K562 (cell line): ENCODE measurements around the gene MERTK. TPM values are rescaled to one million over a fixed set of nuclear protein-coding genes. Genes with fewer than 3 reads are reported as not detected.

Experiments
- ATAC-seq: fragments of 200-7000 bp; cut with Tn5 transposase; 3 replicates; pipeline ENCODE4 v1.9.1; 2020; ENCODE audit warnings: moderate library complexity
- BruUV-seq: library from RNA; stranded (reverse); fragments of 400-500 nt; replicated peaks from 2 replicates; lab custom pipeline; 2021; lab: Mats Ljungman, UMichigan
- CTCF ChIA-PET: fragments of 300-600 bp; formaldehyde crosslinking; extraction: SDS; loops from one replicate; lab custom pipeline; 2021; ENCODE audit warnings: low intra/inter-chr PET ratio; lab: Yijun Ruan, JAX
- POLR2A ChIA-PET: fragments of 300-600, 350-650 bp; sonication (Branson Sonifier 250); formaldehyde crosslinking; extraction: SDS; loops from one replicate; lab custom pipeline; 2021; ENCODE audit warnings: antibody characterized with exemption, inconsistent platforms; lab: Yijun Ruan, JAX
- DNase-seq, 4 experiments: peaks; one replicate each; pipeline versions ENCODE4 v3.0.0 to v3.0.0-alpha.2; 2011 to 2018; ENCODE audit warnings: low spot score in 3 of 4, mixed read lengths in 3 of 4; ENCODE audit errors: extremely low read depth in 1 of 4
- FAIRE-seq: peaks from 2 replicates; lab custom pipeline; 2011; peaks lifted over from hg19 to GRCh38; lab: Jason Lieb, UNC
- H2AFZ ChIP-seq: 2 replicates; pipeline ENCODE4 v1.6.0; 2011; ENCODE audit warnings: low read depth, low read length, control low read depth, inconsistent platforms
- H3K27ac ChIP-seq: fragments of 200-600 bp; 3 replicates; pipeline ENCODE4 v1.8.0; 2011; ENCODE audit warnings: low read depth, mild to moderate bottlenecking, control low read depth, inconsistent platforms, low read length, moderate library complexity, mixed read lengths; ENCODE audit errors: extremely low read depth
- H3K27me3 ChIP-seq, 2 experiments: fragments of 300-600 bp in 1 of 2; 2 replicates in 1 of 2; 3 replicates in 1 of 2; pipeline versions ENCODE4 v1.6.0 to v1.8.0; 2011; ENCODE audit warnings: inconsistent platforms in 2 of 2, low read length in 2 of 2, mild to moderate bottlenecking in 1 of 2, mixed read lengths in 1 of 2, moderate library complexity in 1 of 2; ENCODE audit not compliant: control insufficient read depth in 2 of 2, insufficient read depth in 2 of 2
- H3K36me3 ChIP-seq: fragments of 300-600 bp; 3 replicates; pipeline ENCODE4 v1.8.0; 2011; ENCODE audit warnings: mild to moderate bottlenecking, low read length, inconsistent platforms; ENCODE audit not compliant: control insufficient read depth, insufficient read depth
- H3K4me1 ChIP-seq, 2 experiments: fragments of 200-600 bp in 1 of 2; replicated peaks in 1 of 2; 2 replicates in 1 of 2; 3 replicates in 1 of 2; pipeline versions ENCODE4 v1.5.1 to v1.8.0; 2011; ENCODE audit warnings: inconsistent platforms in 2 of 2, low read length in 2 of 2, mild to moderate bottlenecking in 1 of 2, mixed read lengths in 1 of 2, moderate library complexity in 1 of 2; ENCODE audit not compliant: control insufficient read depth in 2 of 2, insufficient read depth in 2 of 2
- H3K4me2 ChIP-seq: 2 replicates; pipeline ENCODE4 v1.6.1; 2011; ENCODE audit warnings: low read length, control low read depth, inconsistent platforms, mixed read lengths; ENCODE audit not compliant: insufficient read depth
- H3K4me3 ChIP-seq: fragments of 200-600 bp; sonication (generic), shearing (Covaris generic); 2 replicates; pipeline ENCODE4 v1.5.1; 2016; ENCODE audit warnings: control low read depth, inconsistent platforms
- H3K79me2 ChIP-seq: fragments of 200-600 bp; 3 replicates; pipeline ENCODE4 v1.8.0; 2011; ENCODE audit warnings: low read length, inconsistent platforms; ENCODE audit not compliant: control insufficient read depth, insufficient read depth
- H3K9ac ChIP-seq, 2 experiments: 2 replicates each; pipeline versions ENCODE4 v1.6.0 to v1.6.1; 2011; ENCODE audit warnings: low read depth in 2 of 2, low read length in 2 of 2, control low read depth in 1 of 2, inconsistent platforms in 1 of 2, mild to moderate bottlenecking in 1 of 2, mixed read lengths in 1 of 2; ENCODE audit not compliant: insufficient read depth in 1 of 2
- H3K9me1 ChIP-seq: one replicate; pipeline ENCODE4 v1.6.0; 2011; ENCODE audit warnings: inconsistent platforms, mild to moderate bottlenecking, low read length, moderate library complexity; ENCODE audit not compliant: control insufficient read depth, insufficient read depth
- H3K9me3 ChIP-seq: replicated peaks from 2 replicates; pipeline ENCODE4 v1.5.1; 2011; ENCODE audit warnings: low read depth, low read length, inconsistent platforms; ENCODE audit not compliant: control insufficient read depth, insufficient read depth
- H4K20me1 ChIP-seq: replicated peaks from 2 replicates; pipeline ENCODE4 v1.6.1; 2011; ENCODE audit warnings: low read length, inconsistent platforms, mixed read lengths; ENCODE audit not compliant: control insufficient read depth, insufficient read depth
- C11orf30 ChIP-seq: fragments of 450-650 bp; IDR thresholded peaks from 2 replicates; pipeline ENCODE4 v1.6.1; 2016; ENCODE audit warnings: low read depth, mild to moderate bottlenecking
- DMBX1 ChIP-seq: fragments of 250-450 bp; sonication (Bioruptor Pico); IDR thresholded peaks from 2 replicates; pipeline ENCODE4 v1.8.0; 2022; ENCODE audit warnings: inconsistent platforms, mild to moderate bottlenecking, moderate library complexity, borderline replicate concordance
- MAFF ChIP-seq: IDR thresholded peaks from 2 replicates; pipeline ENCODE4 v1.6.1; 2012; ENCODE audit warnings: low read length, improper control_type of control experiment
- MAFG ChIP-seq: fragments of 450-650 bp; conservative IDR thresholded peaks from 2 replicates; pipeline ENCODE4 v1.6.1; 2016; ENCODE audit warnings: missing genetic modification characterization, missing compliant biosample characterization
- MITF ChIP-seq: IDR thresholded peaks from 2 replicates; pipeline ENCODE4 v1.6.1; 2014; ENCODE audit warnings: antibody characterized with exemption
- NFE2 ChIP-seq: IDR thresholded peaks from 2 replicates; pipeline ENCODE4 v1.6.1; 2014; ENCODE audit warnings: antibody characterized with exemption, low read depth
- NFE2L1 ChIP-seq: fragments of 450-650 bp; IDR thresholded peaks from 2 replicates; pipeline ENCODE4 v1.6.1; 2016; ENCODE audit warnings: missing genetic modification characterization, low read depth, mild to moderate bottlenecking, missing compliant biosample characterization, moderate library complexity, borderline replicate concordance
- REST ChIP-seq, 2 experiments: fragments of 450-650 bp; formaldehyde crosslinking in 1 of 2; IDR thresholded peaks; 2 replicates each; pipeline versions ENCODE4 v1.4.0 to v1.6.1; 2014 to 2020; ENCODE audit warnings: mild to moderate bottlenecking in 2 of 2, borderline replicate concordance in 1 of 2, low read depth in 1 of 2
- TAF7 ChIP-seq: fragments of 450-650 bp; IDR thresholded peaks from 2 replicates; pipeline ENCODE4 v1.6.1; 2016; ENCODE audit warnings: missing genetic modification characterization, missing compliant biosample characterization
- WGBS: fragments of 100-300 bp; shearing (Covaris generic); methylation state at CpG from one replicate; pipeline ENCODE4 v1.1.6; 2016; ENCODE audit warnings: low coverage, mixed read lengths; ENCODE audit not compliant: insufficient coverage; ENCODE audit errors: missing lambda C conversion rate; 5-methylcytosine and 5-hydroxymethylcytosine counted together
- in situ Hi-C: fragments of 300-500 bp; cut with MboI; formaldehyde crosslinking; loops from 4 replicates; pipeline ENCODE4 v1.15.0; 2018; ENCODE audit warnings: inconsistent platforms, mixed read lengths
- intact Hi-C: fragments of 100-400 bp; cut with micrococcal nuclease; formaldehyde crosslinking; loops from 2 replicates; pipeline ENCODE4 v1.14.2; 2022
- polyA plus RNA-seq, 8 experiments: library from polyadenylated mRNA; depleted of rRNA in 4 of 8; stranded (reverse) in 5 of 8; unstranded in 3 of 8; fragments of >200 nt; fragmentation: Nextera tagmentation in 2 of 8; fragmentation: Illumina TruSeq in 1 of 8; extraction: Ambion mirVana in 2 of 8; extraction: Trizol in 1 of 8; gene quantifications; 2 replicates each; pipeline versions ENCODE4 v1.2.1 to v1.2.3, GENCODE V29; 2011 to 2014; ENCODE audit warnings: inconsistent platforms in 1 of 8, missing spikeins in 1 of 8
- total RNA-seq, 7 experiments: library from RNA; depleted of rRNA in 6 of 7; stranded (reverse); fragments of >200 nt in 6 of 7; fragmentation: Illumina TruSeq in 2 of 7; extraction: Trizol in 2 of 7; gene quantifications; 2 replicates each; pipeline versions ENCODE4 v1.2.1 to v1.2.3, GENCODE V29; 2011 to 2021; ENCODE audit warnings: low replicate concordance in 1 of 7

MERTK gene
- total and polyA plus RNA-seq, 9 of the 15 experiments (the other 6 are each of a cell fraction or from before 2014, with no cell fraction given): 0.23 to 1.6 (median 0.74) TPM

- no peak for FAIRE-seq
- no peak for ATAC-seq
- no TSS peak for BruUV-seq
- WGBS: 15% methylated on average over 9 of the region's 9 CpGs
- H3K36me3 ChIP-seq: no peaks in the 10 kb centered on the region
- no peaks in the 10 kb centered on the region for H3K9me3 ChIP-seq
- TF ChIP-seq TAF7 (tag): no peak
- no peak for TF ChIP-seq DMBX1 (CRISPR knock-in tag)
- peak; percentile 5; the same call in 1 of the 2 replicates for TF ChIP-seq C11orf30
- no peak for TF ChIP-seq MITF
- TF ChIP-seq REST (IDR thresholded peaks at IDR 0.05; ENCODE audit: borderline replicate concordance): peak; percentile 61
- no peak for TF ChIP-seq REST (CRISPR knock-in tag; IDR thresholded peaks at IDR 0.05; ENCODE audit: low read depth)
- peak; percentile 51; the same call in 1 of the 2 replicates for TF ChIP-seq MAFG
- peak; percentile 53; the same call in 1 of the 2 replicates for TF ChIP-seq NFE2
- TF ChIP-seq NFE2L1 (tag): 0 out of 2 replicates have a peak, but pooled peaks have one; percentile 37
- 0 out of 2 replicates have a peak, but pooled peaks have one; percentile 6 for TF ChIP-seq MAFF
- no peak overlapping the region for H3K27ac ChIP-seq
- no peaks in the 10 kb centered on the region for H3K4me1 ChIP-seq
- no peak for DNase-seq
- no peak overlapping the region for H3K4me3 ChIP-seq
- peaks cover 3 to 17% of the 10 kb centered on the region in 2 experiments; a peak in 3 of 5 replicates for H3K27me3 ChIP-seq
- intact Hi-C loops: no loop called here
- H3K9ac ChIP-seq: no peak overlapping the region
- in situ Hi-C loops: no loop called here
- no peak overlapping the region for H3K4me2 ChIP-seq
- H3K9me1 ChIP-seq: no peaks in the 10 kb centered on the region
- H3K79me2 ChIP-seq: no peaks in the 10 kb centered on the region
- ChIA-PET CTCF (no interaction called here), POLR2A (interaction anchor here (1.0 kb wide), 1 partner anchor 17 kb away, joined by 6 read pairs; no protein-coding TSS in a partner anchor)
- H2AFZ ChIP-seq: no peak overlapping the region
- no peaks in the 10 kb centered on the region for H4K20me1 ChIP-seq
Observed at GRCh38 chr2:111946294-111947114, 48.1 kb downstream of the MERTK start.
